Right cardiac atrium (tissue), 5 donors: ENCODE results near the gene ABLIM2. TPM values are rescaled to one million over a fixed set of nuclear protein-coding genes. Genes with fewer than 3 reads are reported as not detected.

Experiments used
- ATAC-seq, 2 donors: fragments of 200-7000 bp; cut with Tn5 transposase; one replicate each; pipeline versions ENCODE4 v1.8.0 to v1.9.1; 2020; ENCODE audit warnings: moderate library complexity in 2 of 2, mild to moderate bottlenecking in 1 of 2
- DNase-seq, 3 donors: peaks; one replicate each; pipeline ENCODE4 v3.0.0-alpha.2; 2020
- H3K27ac ChIP-seq: one replicate; pipeline ENCODE4 v1.5.1; 2013; ENCODE audit warnings: mild to moderate bottlenecking, low read length, control low read depth, moderate library complexity
- H3K27me3 ChIP-seq: one replicate; pipeline ENCODE4 v1.6.1; 2013; ENCODE audit not compliant: control insufficient read depth, insufficient read depth
- H3K4me1 ChIP-seq: one replicate; pipeline ENCODE4 v1.6.1; 2013; ENCODE audit warnings: low read length; ENCODE audit not compliant: control insufficient read depth, insufficient read depth
- H3K4me3 ChIP-seq: one replicate; pipeline ENCODE4 v1.5.1; 2013; ENCODE audit warnings: low read length, control low read depth
- H3K9me3 ChIP-seq: one replicate; pipeline ENCODE4 v1.6.1; 2013; ENCODE audit warnings: low read length; ENCODE audit not compliant: control insufficient read depth
- WGBS: extraction: QIAGEN DNeasy Blood & Tissue Kit; methylation state at CpG from one replicate; pipeline ENCODE4 v1.1.7; 2013; 5-methylcytosine and 5-hydroxymethylcytosine counted together
- intact Hi-C, 4 donors: fragments of 100-400 bp; cut with DNase I; formaldehyde crosslinking; loops; one replicate each; pipeline versions ENCODE4 v1.11.0 to v1.14.0; 2022 to 2023
- polyA plus RNA-seq: library from polyadenylated mRNA; stranded (reverse); fragments of 200-250 nt; gene quantifications from one replicate; pipeline ENCODE4 v1.2.3, GENCODE V29; 2013
- total RNA-seq, 4 donors: library from RNA; stranded (reverse); fragmentation: NEBNext Ultra II Directional; extraction: Animal tissue kit (Norgen Biotek cat#: 25700); gene quantifications; one replicate each; pipeline ENCODE4 v1.2.1, GENCODE V29; 2021
- donor health status: healthy with polysubstance abuse.
- donor health status: DM: no; HTN: yes; CAD: no.
- donor health status: DM: no; HTN: no; CAD: no.
- donor health status: DM: no; HTN: yes; CAD: no; lungs with severe emphysema.
- donor health status: DM: yes; HTN: yes; CAD: no.

Gene ABLIM2
- total and polyA plus RNA-seq, 5 donors = 4.2 to 17.4 (median 8.9) TPM

- no peak overlapping the region for H3K27ac ChIP-seq
- intact Hi-C loops = no loop called here
- H3K4me1 ChIP-seq = no peaks in the 10 kb centered on the region
- H3K27me3 ChIP-seq = no peaks in the 10 kb centered on the region
- H3K4me3 ChIP-seq = no peak overlapping the region
- DNase-seq (peak in 1 of 3 donors; percentile 5), ATAC-seq (no peak)
- WGBS = 87% methylated on average over 8 of the region's 8 CpGs
- H3K9me3 ChIP-seq = no peaks in the 10 kb centered on the region
Measured at GRCh38 chr4:8023696-8024033, 134.9 kb downstream of the ABLIM2 start.

- H3K27ac ChIP-seq = no peak overlapping the region
- no peaks in the 10 kb centered on the region for H3K27me3 ChIP-seq
- peak in 1 of 3 donors; percentile 34 for DNase-seq
- 86% methylated on average over 29 of the region's 29 CpGs for WGBS
- H3K9me3 ChIP-seq = no peaks in the 10 kb centered on the region
- no peaks in the 10 kb centered on the region for H3K4me1 ChIP-seq
- ATAC-seq = no peak
- no peak overlapping the region for H3K4me3 ChIP-seq
- intact Hi-C loops = no loop called here
Measured at GRCh38 chr4:8022767-8023695, 135.6 kb downstream of the ABLIM2 start.

- H3K4me1 ChIP-seq = no peaks in the 10 kb centered on the region
- no peaks in the 10 kb centered on the region for H3K9me3 ChIP-seq
- no peak overlapping the region for H3K27ac ChIP-seq
- no peak for ATAC-seq
- peak in 1 of 3 donors; percentile 22 for DNase-seq
- intact Hi-C loops = no loop called here
- no peaks in the 10 kb centered on the region for H3K27me3 ChIP-seq
- no peak overlapping the region for H3K4me3 ChIP-seq
- WGBS = 64% methylated on average over 13 of the region's 13 CpGs
Measured at GRCh38 chr4:8021796-8022195, 136.8 kb downstream of the ABLIM2 start.

- ATAC-seq (no peak), DNase-seq (peak in 2 of 3 donors; percentile 25 to 35)
- Histone ChIP-seq H3K27ac (no peak overlapping the region), H3K27me3 (no peaks in the 10 kb centered on the region), H3K9me3 (no peaks in the 10 kb centered on the region), H3K4me3 (no peak overlapping the region), H3K4me1 (no peaks in the 10 kb centered on the region)
- 71% methylated on average over 24 of the region's 24 CpGs for WGBS
- intact Hi-C loops = no loop called here
Measured at GRCh38 chr4:8019396-8020365, 138.9 kb downstream of the ABLIM2 start.

GRCh38 chr4:8016527-8016926, 142.1 kb downstream of the ABLIM2 start:
- Histone ChIP-seq H3K27ac (no peak overlapping the region), H3K4me1 (no peaks in the 10 kb centered on the region), H3K9me3 (no peaks in the 10 kb centered on the region), H3K27me3 (no peaks in the 10 kb centered on the region), H3K4me3 (no peak overlapping the region)
- WGBS = 61% methylated on average over 12 of the region's 12 CpGs
- intact Hi-C loops = no loop called here
- no peak for ATAC-seq
- DNase-seq = peak in 1 of 3 donors; percentile 19

- Histone ChIP-seq H3K9me3 (no peaks in the 10 kb centered on the region), H3K4me3 (no peak overlapping the region), H3K27ac (no peak overlapping the region), H3K27me3 (no peaks in the 10 kb centered on the region), H3K4me1 (no peaks in the 10 kb centered on the region)
- DNase-seq (peak in 2 of 3 donors; percentile 26 to 28), ATAC-seq (no peak)
- 24% methylated on average over 4 of the region's 4 CpGs for WGBS
- intact Hi-C loops = no loop called here
Measured at GRCh38 chr4:8015512-8015911, 143.1 kb downstream of the ABLIM2 start.

- 84% methylated on average over 10 of the region's 10 CpGs for WGBS
- no peaks in the 10 kb centered on the region for H3K27me3 ChIP-seq
Measured at GRCh38 chr4:8013976-8014726, 144.5 kb downstream of the ABLIM2 start.

GRCh38 chr4:8012517-8012916, 146.1 kb downstream of the ABLIM2 start:
- H3K4me1 ChIP-seq = no peaks in the 10 kb centered on the region
- intact Hi-C loops = no loop called here
- WGBS = 95% methylated on average over 3 of the region's 3 CpGs
- H3K4me3 ChIP-seq = no peak overlapping the region
- no peak for ATAC-seq
- no peaks in the 10 kb centered on the region for H3K9me3 ChIP-seq
- H3K27me3 ChIP-seq = no peaks in the 10 kb centered on the region
- no peak for DNase-seq
- no peak overlapping the region for H3K27ac ChIP-seq

More at GRCh38 chr4:8013976-8014726, 144.5 kb downstream of the ABLIM2 start:
- Histone ChIP-seq H3K4me1 (no peaks in the 10 kb centered on the region), H3K9me3 (no peaks in the 10 kb centered on the region), H3K27ac (no peak overlapping the region), H3K4me3 (no peak overlapping the region)
- peak in 1 of 3 donors; percentile 21 for DNase-seq
- no peak for ATAC-seq
- intact Hi-C loops = no loop called here

- ATAC-seq = peak; percentile 30 to 36
Measured at GRCh38 chr4:8010618-8011017, 148.0 kb downstream of the ABLIM2 start.

GRCh38 chr4:8009710-8010511, 148.7 kb downstream of the ABLIM2 start:
- ATAC-seq (no peak), DNase-seq (peak in 1 of 3 donors; percentile 32)
- no peaks in the 10 kb centered on the region for H3K9me3 ChIP-seq
- 93% methylated on average over 28 of the region's 28 CpGs for WGBS
- no peak overlapping the region for H3K27ac ChIP-seq
- no peaks in the 10 kb centered on the region for H3K27me3 ChIP-seq
- intact Hi-C loops = no loop called here
- H3K4me1 ChIP-seq = no peaks in the 10 kb centered on the region
- H3K4me3 ChIP-seq = no peak overlapping the region

More at GRCh38 chr4:8010618-8011017, 148.0 kb downstream of the ABLIM2 start:
- peak in 1 of 3 donors; percentile 70 for DNase-seq
- WGBS = 20% methylated on average over 12 of the region's 12 CpGs
- Histone ChIP-seq H3K27me3 (no peaks in the 10 kb centered on the region), H3K27ac (no peak overlapping the region), H3K4me1 (no peaks in the 10 kb centered on the region), H3K9me3 (no peaks in the 10 kb centered on the region), H3K4me3 (no peak overlapping the region)
- intact Hi-C loops = no loop called here
